ENCODE data around the gene ZIM2.

ZIM2 gene

GRCh38 chr19:56823417-56823816 is 17.1 kb downstream of the ZIM2 start:
- no peak for DNase-seq (ENCODE audit: low read depth)
- no peak for TF ChIP-seq CTCF (IDR thresholded peaks at IDR 0.05; ENCODE audit: low read depth, low read length, missing control alignments)
- no peak overlapping the region for H3K4me3 ChIP-seq (ENCODE audit: low read depth, low read length)

GRCh38 chr19:56822755-56823154 is 17.8 kb downstream of the ZIM2 start:
- TF ChIP-seq CTCF (IDR thresholded peaks at IDR 0.05; ENCODE audit: low read depth, low read length, missing control alignments), result no peak
- no peak overlapping the region for H3K4me3 ChIP-seq (ENCODE audit: low read depth, low read length)
- DNase-seq (ENCODE audit: low read depth), result no peak

- TF ChIP-seq CTCF (IDR thresholded peaks at IDR 0.05; ENCODE audit: low read depth, low read length, missing control alignments), result no peak
- no peak for DNase-seq (ENCODE audit: low read depth)
- H3K4me3 ChIP-seq (ENCODE audit: low read depth, low read length), result no peak overlapping the region
Observed at GRCh38 chr19:56821675-56822074, 18.9 kb downstream of the ZIM2 start.

GRCh38 chr19:56821209-56821608 is 19.3 kb downstream of the ZIM2 start:
- no peak overlapping the region for H3K4me3 ChIP-seq (ENCODE audit: low read depth, low read length)
- TF ChIP-seq CTCF (IDR thresholded peaks at IDR 0.05; ENCODE audit: low read depth, low read length, missing control alignments), result no peak
- no peak for DNase-seq (ENCODE audit: low read depth)

GRCh38 chr19:56819166-56819565 is 21.4 kb downstream of the ZIM2 start:
- no peak overlapping the region for H3K4me3 ChIP-seq (ENCODE audit: low read depth, low read length)
- no peak for TF ChIP-seq CTCF (IDR thresholded peaks at IDR 0.05; ENCODE audit: low read depth, low read length, missing control alignments)
- no peak for DNase-seq (ENCODE audit: low read depth)

- DNase-seq (ENCODE audit: low read depth), result no peak
Observed at GRCh38 chr19:56814656-56815055, 25.9 kb downstream of the ZIM2 start.

More at GRCh38 chr19:56814656-56815055, 25.9 kb downstream of the ZIM2 start:
- H3K4me3 ChIP-seq (ENCODE audit: low read depth, low read length), result no peak overlapping the region
- no peak for TF ChIP-seq CTCF (IDR thresholded peaks at IDR 0.05; ENCODE audit: low read depth, low read length, missing control alignments)

Measured in GM12864 (cell line).